Fibroblast of the aortic adventitia (primary cell): Measurements from ENCODE around the gene PCDHGB7. TPM values are rescaled to one million over a fixed set of nuclear protein-coding genes. Genes with fewer than 3 reads are reported as not detected.
"Not testable (repeated sequence)": the region's sequence is repeated elsewhere in the genome, so short reads cannot be mapped to it uniquely, and the experiment has no call there.

ENCODE experiments used
- DNase-seq: peaks from one replicate; pipeline ENCODE4 v3.0.0-alpha.2; 2010; ENCODE audit warnings: low read depth
- H3K4me3 ChIP-seq: 2 replicates; pipeline ENCODE4 v1.5.1; 2011; ENCODE audit warnings: low read depth, mild to moderate bottlenecking, control low read depth, low read length, moderate library complexity
- CTCF ChIP-seq: IDR thresholded peaks from 2 replicates; pipeline ENCODE4 v1.5.1; 2011; ENCODE audit warnings: mild to moderate bottlenecking, low read length, control low read depth, inconsistent platforms; ENCODE audit not compliant: insufficient read depth
- total RNA-seq: library from RNA; depleted of rRNA; stranded (reverse); fragments of >200 nt; gene quantifications from 2 replicates; pipeline ENCODE4 v1.2.3, GENCODE V29; 2012; ENCODE audit warnings: low replicate concordance

The PCDHGB7 gene
- total RNA-seq, 1 donor = 22.1 TPM

GRCh38 chr5:141389153-141390042 lies 28.1 kb upstream of the PCDHGB7 start:
- no peak overlapping the region for H3K4me3 ChIP-seq
- no peak for DNase-seq
- TF ChIP-seq CTCF = no peak

GRCh38 chr5:141392429-141393198 lies 24.9 kb upstream of the PCDHGB7 start, which contains the start of gene PCDHGA8:
Gene PCDHGA8, plus strand, starts transcription at chr5:141392633. Its CDS starts 181 bp downstream, at chr5:141392814.
- DNase-seq = peak; percentile 30
- TF ChIP-seq CTCF = peak; percentile 27
- H3K4me3 ChIP-seq = peak within 1 kb of the TSS; percentile 1

GRCh38 chr5:141393267-141393666 lies 24.2 kb upstream of the PCDHGB7 start:
- no peak for DNase-seq
- no peak for TF ChIP-seq CTCF

GRCh38 chr5:141394401-141395187 lies 22.9 kb upstream of the PCDHGB7 start:
- DNase-seq, H3K4me3 ChIP-seq: not testable (repeated sequence)

More at GRCh38 chr5:141393267-141393666, 24.2 kb upstream of the PCDHGB7 start:
- H3K4me3 ChIP-seq = no peak overlapping the region

GRCh38 chr5:141397756-141398551 lies 19.5 kb upstream of the PCDHGB7 start, which contains the start of gene PCDHGB5:
Gene PCDHGB5, plus strand, starts transcription at chr5:141397947. Its CDS starts 181 bp downstream, at chr5:141398128.
- DNase-seq = peak; percentile 71
- peak within 1 kb of the TSS; percentile 62 for H3K4me3 ChIP-seq
- peak; percentile 67 for TF ChIP-seq CTCF

GRCh38 chr5:141398608-141399007 lies 18.9 kb upstream of the PCDHGB7 start:
- peak overlapping the region; percentile 27 for H3K4me3 ChIP-seq
- TF ChIP-seq CTCF = no peak

More at GRCh38 chr5:141398608-141399007, 18.9 kb upstream of the PCDHGB7 start:
- no peak for DNase-seq
